Measurements from ENCODE around the gene IGSF9.
A peak's percentile ranks its signal among the peaks of the same experiment; 100 is the strongest.
"Not testable (repeated sequence)": the region's sequence is repeated elsewhere in the genome, so short reads cannot be mapped to it uniquely, and the experiment has no call there.

Gene IGSF9

DNA sequence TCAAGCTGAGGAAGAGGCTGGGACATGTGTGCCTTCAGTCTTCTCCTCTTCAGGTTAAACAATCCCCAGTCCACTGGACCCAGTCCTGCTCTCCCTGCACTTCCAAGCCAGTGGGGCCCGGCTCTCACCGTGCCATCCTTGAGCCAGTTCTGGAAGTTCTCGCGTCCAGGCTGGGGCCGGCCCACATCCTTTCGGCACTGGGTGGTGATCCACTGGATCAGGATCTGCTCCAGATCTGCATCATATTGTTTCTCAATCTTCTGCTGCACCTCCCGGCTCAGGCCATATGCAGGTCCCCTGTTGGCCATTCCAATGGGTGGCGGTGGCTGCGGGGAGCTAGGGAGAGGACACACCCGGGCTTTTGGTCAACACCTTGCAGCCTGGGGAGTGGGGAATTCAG is 25.2 kb downstream of the IGSF9 start:
- DNase-seq (ENCODE audit: low read depth) = no peak

GRCh38 chr1:159919236-159919865 is 26.1 kb downstream of the IGSF9 start:
- no peak for DNase-seq (ENCODE audit: low read depth)

- no peak for DNase-seq (ENCODE audit: low read depth)
These were observed 26.8 kb downstream of the IGSF9 start for GRCh38 chr1:159918352-159919200.

DNA sequence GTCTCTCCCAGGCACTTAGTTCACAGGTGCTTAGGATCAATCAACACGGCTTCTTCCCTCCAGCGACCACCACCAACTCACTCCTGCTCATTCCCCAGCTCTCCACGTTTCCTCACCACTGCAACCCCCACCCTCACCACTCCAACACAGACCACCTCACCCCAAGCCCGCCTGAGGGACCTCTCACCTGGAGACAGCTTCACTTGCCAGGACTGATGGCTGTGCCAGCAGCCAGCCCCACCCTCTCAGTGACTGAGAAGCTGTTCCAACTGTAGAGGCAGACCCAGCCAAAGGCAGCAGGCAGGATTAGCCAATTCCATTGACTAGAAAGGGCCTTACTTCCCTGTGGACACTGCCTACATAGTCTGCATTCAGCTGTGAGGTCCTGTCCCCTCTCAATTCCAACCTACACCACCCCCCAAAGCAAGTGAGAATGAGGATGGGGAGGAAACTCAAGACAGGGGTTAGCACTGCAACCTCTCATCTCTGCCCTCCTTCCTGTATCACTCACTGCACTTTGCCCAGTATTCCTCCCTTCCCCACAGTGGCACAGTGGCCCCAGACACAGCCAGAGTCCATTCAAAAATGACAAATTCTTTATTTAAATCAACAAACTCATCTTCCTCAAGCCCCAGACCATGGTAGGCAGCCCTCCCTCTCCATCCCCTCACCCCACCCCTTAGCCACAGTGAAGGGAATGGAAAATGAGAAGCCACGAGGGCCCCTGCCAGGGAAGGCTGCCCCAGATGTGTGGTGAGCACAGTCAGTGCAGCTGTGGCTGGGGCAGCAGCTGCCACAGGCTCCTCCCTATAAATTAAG is 27.7 kb downstream of the IGSF9 start:
- DNase-seq (ENCODE audit: low read depth) = no peak

- DNase-seq (ENCODE audit: low read depth) = peak; percentile 99
These were observed 29.0 kb downstream of the IGSF9 start for GRCh38 chr1:159916242-159917051.

GRCh38 chr1:159915571-159916241 is 29.7 kb downstream of the IGSF9 start:
- no peak for DNase-seq (ENCODE audit: low read depth)

DNA sequence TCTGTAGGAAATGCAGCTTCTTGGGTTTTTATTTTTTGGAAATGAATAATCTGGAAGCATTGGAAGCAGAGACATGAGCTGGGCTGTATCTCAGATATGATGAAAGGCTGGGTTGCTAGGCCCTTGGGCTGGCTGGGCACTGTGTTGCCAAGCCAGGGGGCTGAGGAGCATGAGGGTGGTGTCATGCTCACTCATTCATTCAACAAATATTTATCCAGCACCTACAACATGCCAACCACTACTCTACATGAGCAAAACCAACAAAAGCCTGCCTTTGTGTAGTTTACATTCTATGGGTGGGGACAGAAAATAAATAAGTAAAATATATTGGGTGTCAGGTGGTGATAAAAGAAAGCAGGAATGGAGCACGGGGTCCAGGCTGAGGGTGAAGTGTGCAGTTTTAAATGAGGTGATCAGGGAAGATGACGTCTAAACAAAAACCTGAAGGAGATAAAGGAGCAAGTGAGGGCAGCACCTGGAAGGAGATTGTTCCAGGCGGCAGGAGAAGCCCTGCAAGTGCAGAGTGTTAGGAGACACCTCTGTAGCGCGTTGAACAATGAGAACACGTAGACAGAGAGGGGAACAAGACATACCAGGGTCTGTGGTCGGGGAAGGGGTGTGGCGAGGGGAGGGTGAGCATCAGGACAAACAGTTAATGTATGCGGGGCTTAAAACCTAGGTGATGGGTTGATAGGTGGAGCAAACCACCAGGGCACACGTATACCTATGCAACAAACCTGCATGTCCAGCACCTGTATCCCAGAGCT is 31.0 kb downstream of the IGSF9 start:
- no peak for DNase-seq (ENCODE audit: low read depth)

DNA sequence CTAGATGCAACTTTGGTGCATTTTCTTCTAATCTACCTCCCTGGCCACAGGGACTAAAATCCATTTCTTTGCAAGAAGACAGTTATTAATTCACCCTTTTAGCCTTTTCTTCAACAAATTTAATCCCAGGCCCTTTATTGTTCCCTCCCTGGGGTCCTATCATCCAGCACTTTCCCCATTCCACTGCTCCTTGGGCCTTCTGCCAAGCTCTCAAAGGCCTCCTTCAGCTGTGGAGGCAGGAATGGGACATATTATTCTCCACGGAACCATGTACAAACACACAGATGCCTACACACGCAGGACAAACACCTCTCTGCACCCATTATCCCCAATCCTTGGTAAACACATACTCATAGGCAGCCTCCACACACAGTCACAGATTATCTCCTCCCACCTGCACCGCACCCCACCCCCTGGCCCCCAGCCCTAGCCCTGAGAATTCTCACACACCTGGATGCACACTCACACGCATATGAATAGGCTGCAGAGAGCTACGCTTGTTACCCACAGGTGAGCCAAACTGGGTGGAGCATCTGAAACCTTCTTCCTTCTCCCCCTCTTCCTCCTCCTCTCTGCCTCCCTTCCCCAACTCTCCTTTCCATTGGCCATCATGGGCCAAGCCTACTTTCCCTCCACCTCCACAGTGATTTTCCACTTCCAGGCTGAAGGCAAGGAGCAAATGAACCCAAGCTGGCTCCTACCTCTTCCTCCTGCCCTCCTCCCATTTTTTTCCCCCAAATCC is 31.8 kb downstream of the IGSF9 start:
- no peak for DNase-seq (ENCODE audit: low read depth)

- no peak for DNase-seq (ENCODE audit: low read depth)
These were observed 33.9 kb downstream of the IGSF9 start for GRCh38 chr1:159911326-159912070.

DNA sequence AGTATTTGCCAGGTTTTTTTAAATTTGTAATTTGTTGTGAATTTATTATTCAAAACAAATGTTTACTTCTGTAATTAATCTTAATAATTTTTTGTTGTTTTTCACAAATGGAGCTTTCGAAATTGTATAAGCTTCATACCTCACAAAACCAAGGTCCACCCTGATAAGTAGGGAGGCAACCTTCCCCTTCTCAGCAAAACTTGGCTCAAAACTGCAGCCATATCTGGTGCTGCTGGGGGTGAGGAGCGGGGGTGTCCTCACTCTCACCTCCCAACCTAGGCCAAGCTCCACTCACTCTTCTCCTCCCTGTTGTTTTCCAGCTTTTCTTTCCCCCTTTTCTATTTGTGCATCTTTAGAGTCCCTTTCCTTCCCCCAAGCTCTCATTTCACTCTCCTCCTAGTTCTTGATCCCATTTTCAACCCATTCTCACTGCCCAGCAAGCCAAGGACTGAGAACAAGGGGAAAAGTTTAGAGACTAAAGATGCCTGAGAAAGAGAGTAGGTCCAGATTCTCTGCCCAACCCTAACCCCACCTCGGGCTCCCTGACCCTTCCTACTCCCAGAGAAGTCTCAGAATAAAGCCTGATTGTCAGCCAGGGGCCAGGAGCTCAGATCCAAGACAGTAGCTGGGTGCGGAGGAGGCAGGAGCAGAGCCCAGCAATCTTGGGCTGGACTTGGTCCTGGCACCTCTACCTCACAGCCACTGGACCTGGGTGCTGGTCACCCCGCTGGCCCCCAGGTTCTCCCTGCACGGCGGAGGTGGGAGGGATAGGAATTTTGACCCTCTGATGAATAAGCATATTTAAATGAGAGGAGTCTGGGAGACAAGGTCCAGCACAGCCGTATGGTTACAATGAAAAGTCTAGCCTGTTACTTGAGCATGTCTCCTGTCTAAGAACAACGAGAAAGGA is 37.1 kb downstream of the IGSF9 start:
- no peak for DNase-seq (ENCODE audit: low read depth)

DNA sequence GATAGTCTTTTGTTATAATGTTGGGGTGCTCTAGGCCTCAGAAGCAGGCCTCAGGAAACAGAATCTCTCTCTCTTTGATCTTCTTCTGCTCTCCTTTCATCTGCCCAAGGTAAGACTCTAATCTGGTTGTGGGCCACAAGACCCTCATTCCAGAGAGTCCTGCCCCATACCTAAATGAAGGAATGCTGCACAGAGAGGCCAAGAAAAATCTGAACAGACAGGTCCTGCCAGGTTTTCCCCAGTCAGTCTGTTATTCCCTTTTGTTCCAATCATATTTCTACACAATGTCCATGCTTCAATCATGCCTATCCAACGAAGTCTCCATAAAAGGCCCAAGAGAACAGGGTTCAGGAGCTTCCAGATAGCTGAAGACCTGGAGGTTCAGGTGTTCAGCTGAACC is 38.5 kb downstream of the IGSF9 start:
- no peak for DNase-seq (ENCODE audit: low read depth)

DNA sequence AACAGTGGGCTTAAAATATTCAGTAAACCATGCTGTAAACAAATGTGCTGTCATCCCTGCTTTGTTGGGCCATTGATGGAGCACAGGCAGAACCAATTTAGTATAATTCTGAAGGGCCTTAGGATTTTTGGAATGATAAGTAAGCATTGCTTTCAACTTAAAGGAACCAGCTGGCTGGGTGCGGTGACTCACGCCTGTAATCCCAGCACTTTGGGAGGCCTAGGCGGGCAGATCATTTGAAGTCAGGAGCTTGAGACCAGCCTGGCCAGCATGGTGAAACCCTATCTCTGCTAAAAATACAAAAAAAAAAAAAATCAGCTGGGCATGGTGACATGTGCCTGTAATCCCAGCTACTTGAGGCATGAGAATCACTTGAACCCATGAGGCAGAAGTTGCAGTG is 41.4 kb downstream of the IGSF9 start:
- DNase-seq (ENCODE audit: low read depth) = not testable (repeated sequence)

- no peak for DNase-seq (ENCODE audit: low read depth)
These were observed 42.9 kb downstream of the IGSF9 start for GRCh38 chr1:159902541-159902940.

DNA sequence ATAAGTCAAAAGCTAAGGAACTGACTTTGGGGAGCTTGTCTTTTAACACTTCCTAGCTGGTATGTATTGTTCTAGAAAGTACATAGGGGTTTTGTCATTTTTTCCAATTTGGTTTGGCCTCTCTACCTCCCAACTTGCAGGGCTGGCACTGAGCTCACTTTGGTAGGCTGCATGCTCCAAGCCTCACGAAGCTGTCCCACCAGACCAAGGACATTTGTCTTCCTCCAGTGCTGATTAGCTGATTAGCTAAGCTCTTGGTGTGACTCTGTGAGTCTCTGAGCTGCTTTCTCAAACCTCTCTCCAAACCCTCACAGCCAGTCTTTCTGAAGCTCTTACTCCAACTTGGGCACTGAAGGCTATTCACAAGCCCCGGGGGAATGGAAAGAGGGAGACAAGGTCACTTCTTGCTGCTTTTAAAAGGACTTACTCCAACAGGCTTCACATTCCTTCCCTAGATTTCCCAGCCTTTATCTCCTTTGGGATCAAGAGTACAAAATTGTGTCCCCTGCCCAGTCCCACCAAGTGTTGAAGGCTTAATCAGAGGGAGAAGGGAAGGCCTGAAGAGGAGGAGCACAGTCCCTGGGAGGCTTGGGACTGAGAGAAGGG is 44.6 kb downstream of the IGSF9 start:
- DNase-seq (ENCODE audit: low read depth) = no peak

DNA sequence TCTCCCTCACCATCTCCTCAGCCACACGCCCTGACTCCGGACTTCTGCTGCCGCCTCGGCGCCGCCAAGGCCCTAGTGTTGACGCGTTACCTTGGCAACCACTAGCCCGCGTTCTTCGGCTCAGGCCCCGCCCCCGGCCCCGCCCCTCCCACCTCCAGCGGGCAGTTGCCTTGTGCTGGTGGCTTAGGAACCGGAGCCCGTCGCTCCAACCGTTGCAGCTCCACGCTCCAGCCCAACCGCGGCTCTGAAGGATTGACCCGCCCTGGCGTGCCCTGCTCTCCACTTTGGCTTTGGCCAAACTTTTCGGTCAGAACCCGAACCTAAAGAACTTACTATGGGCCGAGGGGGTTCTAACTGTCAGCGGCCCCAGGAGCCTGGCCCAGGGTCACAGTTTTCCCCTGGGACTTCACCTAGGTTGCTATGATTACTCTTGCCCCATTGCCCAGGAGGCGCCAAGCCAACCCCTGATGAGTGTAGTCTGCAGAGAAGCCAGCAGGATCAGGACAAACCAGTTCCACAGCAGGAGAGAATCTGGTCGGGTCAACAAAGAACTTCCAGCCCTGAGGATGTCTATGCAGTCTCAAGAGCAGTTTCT is 45.2 kb downstream of the IGSF9 start, which contains the start of gene CFAP45:
Gene CFAP45, minus strand, starts transcription at position 80 of the 595 bp plus-strand sequence. Its CDS starts 67 bp downstream, at position 13.
- peak; percentile 74 for DNase-seq (ENCODE audit: low read depth)

DNA sequence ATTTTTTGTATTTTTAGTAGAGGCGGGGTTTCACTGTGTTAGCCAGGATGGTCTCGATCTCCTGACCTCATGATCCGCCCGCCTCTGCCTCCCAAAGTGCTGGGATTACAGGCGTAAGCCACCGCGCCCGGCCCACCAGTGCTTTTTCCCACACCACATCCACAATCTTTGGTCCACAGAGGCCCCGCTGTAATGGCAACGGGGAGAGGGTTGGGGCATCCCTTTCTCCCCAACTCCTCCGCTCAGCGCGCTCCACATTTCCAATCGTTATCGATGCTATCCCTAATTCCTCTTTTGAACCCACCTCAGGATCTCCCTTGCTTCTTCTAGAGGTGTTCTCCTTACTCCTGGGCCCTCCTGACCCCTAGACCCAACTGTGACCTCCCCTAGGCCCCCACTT is 45.8 kb downstream of the IGSF9 start:
- not testable (repeated sequence) for DNase-seq (ENCODE audit: low read depth)

DNA sequence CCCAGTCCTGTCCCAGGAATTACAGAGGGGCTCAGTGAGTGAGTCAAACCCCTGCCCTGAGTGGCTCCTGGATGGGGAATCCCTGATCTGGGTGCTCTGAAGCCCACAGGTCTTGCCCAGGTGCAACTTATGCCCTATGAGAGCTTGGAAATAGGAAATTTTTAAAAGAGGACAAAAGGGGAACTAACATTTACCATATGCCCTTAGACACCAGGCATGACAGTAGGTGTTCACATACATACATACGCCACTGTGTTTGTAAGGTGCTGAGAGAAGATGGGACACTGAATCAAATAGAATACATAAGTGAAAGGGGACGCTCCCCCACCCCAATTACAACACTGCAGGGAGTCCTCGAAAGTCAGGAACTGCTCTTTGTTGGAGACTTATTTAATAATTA is 46.9 kb downstream of the IGSF9 start:
- no peak for DNase-seq (ENCODE audit: low read depth)

Measured in amniotic epithelial cell (primary cell).